Right ventricle myocardium inferior (tissue), 1 donor: ENCODE data around the gene CEP68. TPM values are rescaled to one million over a fixed set of nuclear protein-coding genes. Genes with fewer than 3 reads are reported as not detected.

Experiments used
- ATAC-seq: fragments of 200-7000 bp; cut with Tn5 transposase; one replicate; pipeline ENCODE4 v1.9.1; 2020; ENCODE audit warnings: mild to moderate bottlenecking, moderate library complexity
- DNase-seq: peaks from one replicate; pipeline ENCODE4 v3.0.0; 2021; ENCODE audit errors: missing footprints
- intact Hi-C: fragments of 100-400 bp; cut with DNase I; formaldehyde crosslinking; loops from one replicate; pipeline ENCODE4 v1.11.0; 2022
- total RNA-seq: library from RNA; stranded (reverse); fragmentation: NEBNext Ultra II Directional; extraction: Animal tissue kit (Norgen Biotek cat#: 25700); gene quantifications from one replicate; pipeline ENCODE4 v1.2.1, GENCODE V29; 2021
- donor health status: DM: no; HTN: yes; CAD: no; lungs with severe emphysema.

Gene CEP68
- total RNA-seq, 1 donor from 2014 or later: 19.7 TPM

GRCh38 chr2:65053199-65053598, 3.0 kb upstream of the CEP68 start:
- no peak for DNase-seq
- intact Hi-C loops: no loop called here
- ATAC-seq: no peak

GRCh38 chr2:65054749-65055421, 1.3 kb upstream of the CEP68 start:
- DNase-seq (no peak), ATAC-seq (no peak)
- intact Hi-C loops: loop anchor here (5.0 kb wide), 1 partner anchor 107 kb away; no protein-coding TSS in a partner anchor

GRCh38 chr2:65055422-65056214, 598 bp upstream of the CEP68 start:
- ATAC-seq (peak; percentile 8), DNase-seq (no peak)
- intact Hi-C loops: loop anchor here (2.0 to 5.0 kb wide), 2 partner anchors 75 to 107 kb away; partner anchors contain the start of gene RAB1A

- DNase-seq: no peak
- no peak for ATAC-seq
- intact Hi-C loops: loop anchor here (2.0 to 5.0 kb wide), 2 partner anchors 74 to 105 kb away; partner anchors contain the start of gene RAB1A
Measured at GRCh38 chr2:65057054-65057375, 799 bp downstream of the CEP68 start.

- intact Hi-C loops: loop anchor here (2.0 to 5.0 kb wide), 2 partner anchors 73 to 105 kb away; partner anchors contain the start of gene RAB1A
- DNase-seq: no peak
- no peak for ATAC-seq
Measured at GRCh38 chr2:65057391-65058052, 1.3 kb downstream of the CEP68 start.

- no peak for DNase-seq
- intact Hi-C loops: loop anchor here (5.0 kb wide), 1 partner anchor 103 kb away; no protein-coding TSS in a partner anchor
- ATAC-seq: no peak
Measured at GRCh38 chr2:65059071-65059470, 2.9 kb downstream of the CEP68 start.

GRCh38 chr2:65061146-65061909, 5.1 kb downstream of the CEP68 start:
- intact Hi-C loops: loop anchor here (5.0 to 10.0 kb wide), 2 partner anchors 373 to 511 kb away; partner anchors contain the start of gene SPRED2
- no peak for ATAC-seq
- no peak for DNase-seq

GRCh38 chr2:65061910-65062339, 5.7 kb downstream of the CEP68 start:
- intact Hi-C loops: loop anchor here (5.0 to 10.0 kb wide), 2 partner anchors 373 to 510 kb away; partner anchors contain the start of gene SPRED2
- DNase-seq (no peak), ATAC-seq (no peak)

GRCh38 chr2:65062843-65063825, 6.9 kb downstream of the CEP68 start:
- intact Hi-C loops: loop anchor here (5.0 to 10.0 kb wide), 2 partner anchors 372 to 509 kb away; partner anchors contain the start of gene SPRED2
- no peak for DNase-seq
- no peak for ATAC-seq

- DNase-seq (peak; percentile 81), ATAC-seq (peak; percentile 84)
- intact Hi-C loops: loop anchor here (2.0 to 10.0 kb wide), 4 partner anchors 102 to 507 kb away; partner anchors contain the start of gene SPRED2
Measured at GRCh38 chr2:65064728-65065552, 8.7 kb downstream of the CEP68 start.

GRCh38 chr2:65067806-65068553, 11.8 kb downstream of the CEP68 start:
- intact Hi-C loops: loop anchor here (5.0 to 10.0 kb wide), 2 partner anchors 99 to 367 kb away; partner anchors contain the start of gene SPRED2
- no peak for DNase-seq
- no peak for ATAC-seq

- DNase-seq: no peak
- intact Hi-C loops: loop anchor here (5.0 to 10.0 kb wide), 2 partner anchors 98 to 365 kb away; partner anchors contain the start of gene SPRED2
Measured at GRCh38 chr2:65069439-65069824, 13.2 kb downstream of the CEP68 start.

GRCh38 chr2:65070172-65070830, 14.1 kb downstream of the CEP68 start:
- ATAC-seq (peak; percentile 21), DNase-seq (no peak)
- intact Hi-C loops: loop anchor here (5.0 kb wide), 1 partner anchor 62 kb away; the partner anchor contains the start of gene RAB1A

More at GRCh38 chr2:65069439-65069824, 13.2 kb downstream of the CEP68 start:
- no peak for ATAC-seq

- no peak for ATAC-seq
- intact Hi-C loops: loop anchor here (5.0 kb wide), 1 partner anchor 61 kb away; the partner anchor contains the start of gene RAB1A
- no peak for DNase-seq
Measured at GRCh38 chr2:65070856-65071255, 14.6 kb downstream of the CEP68 start.
